NCI-H69 (cell line): ENCODE results near the gene FAM53A.
"Not testable (repeated sequence)": the region's sequence is repeated elsewhere in the genome, so short reads cannot be mapped to it uniquely, and the experiment has no call there.

Experiments
- DNase-seq: peaks from one replicate; lab custom pipeline; 2025; lab: John Stamatoyannopoulos, UW

FAM53A gene

GRCh38 chr4:1716065-1716945, 32.2 kb upstream of the FAM53A start:
- DNase-seq = peak; percentile 10

- DNase-seq = no peak
These were observed 31.1 kb upstream of the FAM53A start for GRCh38 chr4:1715002-1715758.

GRCh38 chr4:1714303-1715001, 30.3 kb upstream of the FAM53A start:
- peak; percentile 16 for DNase-seq

GRCh38 chr4:1713003-1713851, 29.1 kb upstream of the FAM53A start:
- DNase-seq = peak; percentile 52

GRCh38 chr4:1712216-1713002, 28.3 kb upstream of the FAM53A start, which contains the start of gene SLBP:
Gene SLBP (minus strand): TSS chr4:1712319. CDS start chr4:1712188, 131 bp downstream.
- DNase-seq = peak; percentile 96

GRCh38 chr4:1711571-1712215, 27.6 kb upstream of the FAM53A start:
- DNase-seq = peak; percentile 41

- DNase-seq = no peak
These were observed 27.0 kb upstream of the FAM53A start for GRCh38 chr4:1711055-1711570.

GRCh38 chr4:1708581-1708980, 24.5 kb upstream of the FAM53A start:
- DNase-seq = no peak

GRCh38 chr4:1706358-1706757, 22.2 kb upstream of the FAM53A start:
- no peak for DNase-seq

GRCh38 chr4:1705732-1706131, 21.6 kb upstream of the FAM53A start:
- no peak for DNase-seq

GRCh38 chr4:1703867-1704266, 19.8 kb upstream of the FAM53A start:
- DNase-seq = no peak

- not testable (repeated sequence) for DNase-seq
These were observed 17.6 kb upstream of the FAM53A start for GRCh38 chr4:1701671-1702070.

- DNase-seq = no peak
These were observed 11.8 kb upstream of the FAM53A start for GRCh38 chr4:1695913-1696312.

- peak; percentile 67 for DNase-seq
These were observed 9.2 kb upstream of the FAM53A start for GRCh38 chr4:1693131-1693896.

GRCh38 chr4:1691737-1692373, 7.7 kb upstream of the FAM53A start:
- no peak for DNase-seq

GRCh38 chr4:1690698-1691097, 6.6 kb upstream of the FAM53A start:
- DNase-seq = no peak

GRCh38 chr4:1686440-1687036, 2.4 kb upstream of the FAM53A start:
- peak; percentile 13 for DNase-seq
